CD4-positive, alpha-beta memory T cell (primary cell): ENCODE measurements around the gene INVS. TPM values are rescaled to one million over a fixed set of nuclear protein-coding genes. Genes with fewer than 3 reads are reported as not detected.

Experiments used
- CTCF ChIA-PET: fragments of 350-600 bp; sonication (Branson Sonifier 250); formaldehyde crosslinking; loops from one replicate; lab custom pipeline; 2021; ENCODE audit warnings: inconsistent platforms; ENCODE audit not compliant: partially characterized antibody; lab: Charles Lee
- POLR2A ChIA-PET: fragments of 350-600 bp; sonication (Branson Sonifier 250); formaldehyde crosslinking; loops from one replicate; lab custom pipeline; 2021; ENCODE audit not compliant: partially characterized antibody; lab: Charles Lee
- DNase-seq, 5 donors: peaks; one replicate each; pipeline versions ENCODE4 v3.0.0 to v3.0.0-alpha.2; 2020 to 2022; ENCODE audit warnings: mixed read lengths in 1 of 5
- H3K27ac ChIP-seq: one replicate; pipeline ENCODE4 v1.7.0; 2013; ENCODE audit warnings: low read depth, low read length
- H3K27me3 ChIP-seq: 2 replicates; pipeline ENCODE4 v1.7.0; 2013; ENCODE audit warnings: mild to moderate bottlenecking, low read length, moderate library complexity; ENCODE audit not compliant: insufficient read depth
- H3K36me3 ChIP-seq: 2 replicates; pipeline ENCODE4 v1.7.0; 2013; ENCODE audit warnings: mild to moderate bottlenecking, low read length, moderate library complexity; ENCODE audit not compliant: insufficient read depth
- H3K4me1 ChIP-seq: 2 replicates; pipeline ENCODE4 v1.7.0; 2013; ENCODE audit warnings: mild to moderate bottlenecking, low read length, moderate library complexity; ENCODE audit not compliant: insufficient read depth
- H3K4me3 ChIP-seq, 2 donors: one replicate each; pipeline ENCODE4 v1.7.0; 2013; ENCODE audit warnings: low read length in 2 of 2, mild to moderate bottlenecking in 1 of 2
- H3K9me3 ChIP-seq, 2 donors: one replicate each; pipeline ENCODE4 v1.7.0; 2013; ENCODE audit warnings: low read length in 2 of 2, control low read depth in 1 of 2; ENCODE audit not compliant: control insufficient read depth in 1 of 2
- H3K27ac Mint-ChIP-seq, 7 donors: one replicate each; pipeline ENCODE4 v1.8.0; 2020 to 2021; ENCODE audit warnings: mixed read lengths in 7 of 7, mild to moderate bottlenecking in 6 of 7, inconsistent platforms in 3 of 7, moderate library complexity in 3 of 7
- H3K27me3 Mint-ChIP-seq, 2 donors: one replicate each; pipeline ENCODE4 v1.8.0; 2020 to 2021; ENCODE audit warnings: mixed read lengths in 2 of 2
- H3K36me3 Mint-ChIP-seq, 2 donors: one replicate each; pipeline ENCODE4 v1.8.0; 2020 to 2021; ENCODE audit warnings: mixed read lengths in 2 of 2, inconsistent platforms in 1 of 2, mild to moderate bottlenecking in 1 of 2
- H3K4me1 Mint-ChIP-seq, 4 donors: one replicate each; pipeline ENCODE4 v1.8.0; 2020 to 2021; ENCODE audit warnings: mixed read lengths in 4 of 4, mild to moderate bottlenecking in 1 of 4
- H3K4me3 Mint-ChIP-seq, 8 donors: one replicate each; pipeline ENCODE4 v1.8.0; 2020 to 2021; ENCODE audit warnings: mixed read lengths in 8 of 8, mild to moderate bottlenecking in 7 of 8, moderate library complexity in 6 of 8, inconsistent platforms in 3 of 8
- H3K9me3 Mint-ChIP-seq, 8 donors: one replicate each; pipeline ENCODE4 v1.8.0; 2020 to 2021; ENCODE audit warnings: mixed read lengths in 8 of 8, mild to moderate bottlenecking in 5 of 8, inconsistent platforms in 3 of 8, moderate library complexity in 1 of 8
- intact Hi-C: fragments of 100-400 bp; cut with micrococcal nuclease; formaldehyde crosslinking; loops from one replicate; pipeline ENCODE4 v1.15.1; 2023
- polyA plus RNA-seq, 2 donors: library from polyadenylated mRNA; unstranded; fragments of 300-500 nt; fragmentation: Illumina TruSeq; gene quantifications; one replicate each; pipeline ENCODE4 v1.2.3, GENCODE V29; 2021
- total RNA-seq, 2 experiments: library from RNA; stranded (reverse); gene quantifications; one replicate each; pipeline ENCODE4 v1.2.3, GENCODE V29; 2021

INVS gene
- total and polyA plus RNA-seq, 4 experiments from 2014 or later, result 6.5 to 22.9 (median 13.3) TPM

DNA sequence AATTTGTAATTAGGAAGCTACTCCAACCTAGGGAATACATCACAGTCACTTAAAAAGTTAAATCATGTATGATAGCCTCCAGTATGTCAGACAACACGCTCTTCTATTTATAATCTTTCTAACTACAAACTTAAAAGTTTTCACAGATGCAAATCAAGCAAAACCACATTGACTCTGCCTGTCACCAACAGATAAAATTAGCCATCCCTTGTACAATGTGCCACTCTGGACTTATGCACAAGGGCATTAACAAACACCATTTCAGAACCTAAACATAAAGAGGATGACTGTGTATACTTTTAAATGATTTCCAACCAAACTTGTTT, 15.0 kb upstream of the INVS start:
- ChIA-PET CTCF (interaction anchor here (1.1 kb wide), 1 partner anchor 57 kb away, joined by 3 read pairs; no protein-coding TSS in a partner anchor), POLR2A (interaction anchor here (1.2 kb wide), 1 partner anchor 344 kb away, joined by 3 read pairs; no protein-coding TSS in a partner anchor)

DNA sequence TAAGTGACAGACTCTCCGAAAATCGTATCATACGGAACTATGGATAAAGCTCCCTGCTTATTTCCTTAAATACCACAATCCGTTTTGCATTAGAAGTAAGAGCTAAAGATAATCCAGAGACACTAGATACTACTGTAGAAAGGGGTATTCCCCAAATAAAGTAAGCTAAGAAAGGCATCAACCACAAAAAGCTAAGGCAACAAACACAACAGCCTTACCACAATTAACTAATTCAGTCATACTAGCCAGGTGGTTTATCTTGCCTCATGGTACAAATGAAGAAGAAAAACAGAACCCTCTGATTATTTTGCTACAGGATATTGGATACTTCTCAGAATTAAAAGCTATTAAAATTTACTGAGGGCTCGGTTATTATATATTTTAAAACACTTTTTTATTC, 14.3 kb upstream of the INVS start:
- H3K4me3 ChIP-seq, result no peak overlapping the region
- Mint-ChIP-seq H3K27ac (peak overlapping the region in 2 of 7 donors; percentile 20 to 45), H3K27me3 (no peaks in the 10 kb centered on the region), H3K36me3 (no peaks in the 10 kb centered on the region), H3K9me3 (no peaks in the 10 kb centered on the region), H3K4me3 (peak overlapping the region in 5 of 8 donors; percentile 14 to 62 (median 56)), H3K4me1 (peaks cover 61 to 75% (median 68%) of the 10 kb centered on the region in 4 donors)
- peak in 4 of 5 donors; percentile 24 to 57 (median 34) for DNase-seq
- ChIA-PET CTCF (interaction anchor here (1.1 kb wide), 1 partner anchor 57 kb away, joined by 3 read pairs; no protein-coding TSS in a partner anchor), POLR2A (interaction anchor here (0.9 to 1.2 kb wide), 3 partner anchors 9 to 343 kb away, joined by 3 read pairs; partner anchors contain the start of gene NR4A3)
- no peaks in the 10 kb centered on the region for H3K27me3 ChIP-seq
- no peak overlapping the region for H3K27ac ChIP-seq
- no peaks in the 10 kb centered on the region for H3K9me3 ChIP-seq
- peaks cover 76% of the 10 kb centered on the region for H3K4me1 ChIP-seq
- H3K36me3 ChIP-seq, result no peaks in the 10 kb centered on the region
- intact Hi-C loops, result no loop called here

More for the DNA sequence above, 15.0 kb upstream of the INVS start:
- peak overlapping the region in 5 of 7 donors; percentile 12 to 45 (median 21) for H3K27ac Mint-ChIP-seq
- H3K4me3 ChIP-seq, result no peak overlapping the region
- H3K4me3 Mint-ChIP-seq, result peak overlapping the region in 5 of 8 donors; percentile 13 to 77 (median 65)
- H3K9me3 Mint-ChIP-seq, result no peaks in the 10 kb centered on the region
- no peaks in the 10 kb centered on the region for H3K27me3 ChIP-seq
- DNase-seq, result no peak
- H3K9me3 ChIP-seq, result no peaks in the 10 kb centered on the region
- peaks cover 0 to 4% of the 10 kb centered on the region in 2 donors for H3K36me3 Mint-ChIP-seq
- no peak overlapping the region for H3K27ac ChIP-seq
- peaks cover 61 to 76% (median 68%) of the 10 kb centered on the region in 4 donors for H3K4me1 Mint-ChIP-seq
- no peaks in the 10 kb centered on the region for H3K36me3 ChIP-seq
- intact Hi-C loops, result no loop called here
- H3K27me3 Mint-ChIP-seq, result no peaks in the 10 kb centered on the region
- peaks cover 72% of the 10 kb centered on the region for H3K4me1 ChIP-seq

DNA sequence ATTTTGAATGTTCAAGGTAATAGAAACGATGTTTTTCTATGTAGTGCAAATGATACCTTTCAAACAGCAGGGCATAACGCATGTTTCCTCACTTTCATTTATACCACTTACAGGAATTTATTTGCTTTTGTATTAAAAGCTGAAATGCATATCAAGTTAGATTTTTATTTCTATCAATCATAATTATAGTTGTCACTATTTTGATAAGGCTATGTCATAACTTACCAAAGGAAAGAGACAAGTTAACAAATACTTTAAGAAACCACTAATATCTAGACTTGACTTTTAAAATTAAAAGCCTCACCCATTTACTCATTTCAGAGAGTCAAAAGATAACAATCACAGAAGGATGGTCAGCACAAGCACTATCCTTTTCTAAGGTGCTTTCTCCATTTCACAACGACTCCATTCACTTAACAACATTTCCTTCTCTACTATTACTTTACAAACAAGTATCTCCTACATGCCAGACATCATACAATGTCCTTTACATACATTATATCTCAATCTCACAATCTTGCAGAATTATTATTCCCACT, 12.9 kb upstream of the INVS start:
- Mint-ChIP-seq H3K36me3 (no peaks in the 10 kb centered on the region), H3K4me3 (peak overlapping the region in 5 of 8 donors; percentile 1 to 61 (median 27)), H3K27ac (peak overlapping the region in 1 of 7 donors; percentile 1), H3K27me3 (no peaks in the 10 kb centered on the region), H3K4me1 (peaks cover 57 to 76% (median 65%) of the 10 kb centered on the region in 4 donors), H3K9me3 (no peaks in the 10 kb centered on the region)
- no peak for DNase-seq
- Histone ChIP-seq H3K9me3 (no peaks in the 10 kb centered on the region), H3K36me3 (no peaks in the 10 kb centered on the region), H3K4me1 (peaks cover 76% of the 10 kb centered on the region), H3K27me3 (no peaks in the 10 kb centered on the region), H3K4me3 (no peak overlapping the region), H3K27ac (no peak overlapping the region)
- intact Hi-C loops, result no loop called here
- POLR2A ChIA-PET, result interaction anchor here (1.1 to 2.5 kb wide), 3 partner anchors 12 to 265 kb away, joined by 3 to 5 read pairs (median 4); partner anchors contain the start of gene NR4A3
- CTCF ChIA-PET, result interaction anchor here (1.1 kb wide), 1 partner anchor 511 kb away, joined by 4 read pairs; no protein-coding TSS in a partner anchor

DNA sequence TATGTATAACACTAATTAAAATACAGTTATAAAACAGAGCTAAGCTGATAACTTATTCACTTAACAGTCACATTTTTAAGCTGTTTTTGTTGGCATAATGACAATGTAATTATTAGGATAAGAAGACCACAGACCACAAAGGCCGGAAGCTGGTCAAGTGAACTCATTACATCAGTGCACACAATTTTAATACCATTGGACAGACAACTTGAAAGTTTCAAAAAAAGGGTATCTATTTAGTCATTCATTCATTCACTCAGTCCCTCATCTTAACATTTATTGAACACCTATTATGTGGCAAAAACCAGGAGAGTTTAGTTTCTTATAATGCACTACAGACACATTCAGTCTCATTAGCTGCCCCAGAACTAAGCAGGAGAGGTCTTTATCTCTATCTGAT, 11.8 kb upstream of the INVS start:
- H3K4me3 ChIP-seq, result no peak overlapping the region
- no peaks in the 10 kb centered on the region for H3K27me3 Mint-ChIP-seq
- POLR2A ChIA-PET, result interaction anchor here (0.8 to 2.5 kb wide), 4 partner anchors 11 to 266 kb away, joined by 3 to 5 read pairs (median 4); partner anchors contain the start of genes INVS and NR4A3
- H3K9me3 ChIP-seq, result no peaks in the 10 kb centered on the region
- CTCF ChIA-PET, result interaction anchor here (0.8 to 1.1 kb wide), 2 partner anchors 510 to 822 kb away, joined by 3 to 4 read pairs; no protein-coding TSS in a partner anchor
- peaks cover 72% of the 10 kb centered on the region for H3K4me1 ChIP-seq
- H3K27me3 ChIP-seq, result no peaks in the 10 kb centered on the region
- peaks cover 57 to 79% (median 69%) of the 10 kb centered on the region in 4 donors for H3K4me1 Mint-ChIP-seq
- H3K9me3 Mint-ChIP-seq, result no peaks in the 10 kb centered on the region
- no peaks in the 10 kb centered on the region for H3K36me3 Mint-ChIP-seq
- DNase-seq, result peak in 4 of 5 donors; percentile 16 to 44 (median 23)
- intact Hi-C loops, result no loop called here
- peak overlapping the region; percentile 18 for H3K27ac ChIP-seq
- H3K36me3 ChIP-seq, result no peaks in the 10 kb centered on the region
- peak overlapping the region in 6 of 7 donors; percentile 22 to 89 (median 79) for H3K27ac Mint-ChIP-seq
- H3K4me3 Mint-ChIP-seq, result peak overlapping the region; percentile 10 to 87 (median 70)

DNA sequence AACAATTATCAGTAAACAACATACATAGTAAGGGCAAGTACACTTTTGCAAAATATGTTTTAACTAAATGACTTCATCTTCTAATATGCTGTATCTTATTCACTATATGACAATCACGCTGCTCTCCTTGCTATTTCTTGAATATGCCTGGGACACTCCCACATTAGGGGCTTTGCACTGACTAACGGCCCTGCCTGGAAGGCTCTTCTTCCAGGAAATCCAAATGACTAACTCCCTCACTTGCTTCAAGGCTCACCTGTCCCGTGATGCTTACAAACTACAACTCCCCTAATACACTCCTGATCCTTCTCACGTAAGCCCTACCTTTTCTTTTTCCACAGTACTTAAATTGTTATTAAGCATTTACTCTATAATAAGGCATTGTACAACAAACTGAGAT, 10.8 kb upstream of the INVS start:
- Mint-ChIP-seq H3K27ac (peak overlapping the region; percentile 64 to 93 (median 87)), H3K27me3 (no peaks in the 10 kb centered on the region), H3K36me3 (no peaks in the 10 kb centered on the region), H3K9me3 (no peaks in the 10 kb centered on the region), H3K4me1 (peaks cover 58 to 80% (median 68%) of the 10 kb centered on the region in 4 donors), H3K4me3 (peak overlapping the region; percentile 33 to 87 (median 70))
- POLR2A ChIA-PET, result no interaction called here
- intact Hi-C loops, result no loop called here
- CTCF ChIA-PET, result no interaction called here
- no peak overlapping the region for H3K4me3 ChIP-seq
- no peaks in the 10 kb centered on the region for H3K9me3 ChIP-seq
- H3K27ac ChIP-seq, result peak overlapping the region; percentile 18
- no peak for DNase-seq
- H3K4me1 ChIP-seq, result peaks cover 74% of the 10 kb centered on the region
- no peaks in the 10 kb centered on the region for H3K27me3 ChIP-seq
- H3K36me3 ChIP-seq, result no peaks in the 10 kb centered on the region

DNA sequence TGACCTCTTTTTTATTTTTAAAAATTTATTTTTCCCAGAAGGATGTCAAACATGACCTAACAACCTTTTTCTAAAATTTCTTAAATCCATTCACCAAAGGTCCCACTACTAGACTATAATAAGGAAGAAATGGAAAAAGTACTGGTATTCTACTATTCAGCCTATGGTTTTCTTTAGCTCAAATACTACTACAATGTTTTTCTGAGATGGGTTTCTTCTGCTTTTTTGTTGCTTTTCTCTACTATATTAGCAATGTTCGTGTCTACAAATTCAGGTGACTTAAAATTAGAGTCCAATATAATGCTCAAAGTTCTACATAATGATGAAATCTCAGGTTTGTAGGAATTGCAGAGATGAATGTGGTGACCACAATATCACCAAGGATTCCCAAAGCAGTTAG, 8.2 kb upstream of the INVS start:
- Histone ChIP-seq H3K9me3 (no peaks in the 10 kb centered on the region), H3K4me1 (peaks cover 57% of the 10 kb centered on the region), H3K27ac (no peak overlapping the region), H3K36me3 (no peaks in the 10 kb centered on the region), H3K27me3 (no peaks in the 10 kb centered on the region), H3K4me3 (no peak overlapping the region)
- peaks cover 51 to 76% (median 63%) of the 10 kb centered on the region in 4 donors for H3K4me1 Mint-ChIP-seq
- DNase-seq, result no peak
- ChIA-PET CTCF (no interaction called here), POLR2A (no interaction called here)
- intact Hi-C loops, result loop anchor here (10.0 kb wide), 1 partner anchor 966 kb away; no protein-coding TSS in a partner anchor
- H3K27ac Mint-ChIP-seq, result peak overlapping the region in 1 of 7 donors; percentile 37
- no peaks in the 10 kb centered on the region for H3K9me3 Mint-ChIP-seq
- H3K36me3 Mint-ChIP-seq, result no peaks in the 10 kb centered on the region
- H3K27me3 Mint-ChIP-seq, result no peaks in the 10 kb centered on the region
- H3K4me3 Mint-ChIP-seq, result no peak overlapping the region

DNA sequence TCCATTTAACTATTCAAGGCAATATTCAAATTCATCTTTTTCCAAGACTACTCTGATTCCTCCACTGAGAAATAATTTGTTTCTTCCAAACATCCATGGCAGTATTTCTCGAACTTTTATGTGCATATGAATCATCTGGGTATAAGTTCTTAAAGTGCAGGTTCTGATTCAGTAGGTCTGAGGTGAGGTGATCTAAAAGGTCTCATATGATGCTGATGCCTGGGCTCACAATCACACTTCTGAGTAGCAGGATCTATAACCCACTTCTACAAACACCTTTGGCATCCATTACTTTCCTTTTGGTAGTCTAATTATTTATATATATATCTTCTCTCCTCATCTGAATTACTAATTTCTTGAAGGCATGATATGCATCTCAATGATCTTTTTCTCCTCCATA, 7.4 kb upstream of the INVS start:
- peaks cover 50% of the 10 kb centered on the region for H3K4me1 ChIP-seq
- H3K4me3 ChIP-seq, result no peak overlapping the region
- H3K27ac ChIP-seq, result no peak overlapping the region
- H3K4me3 Mint-ChIP-seq, result no peak overlapping the region
- intact Hi-C loops, result loop anchor here (10.0 kb wide), 1 partner anchor 967 kb away; no protein-coding TSS in a partner anchor
- no peaks in the 10 kb centered on the region for H3K27me3 ChIP-seq
- H3K27me3 Mint-ChIP-seq, result no peaks in the 10 kb centered on the region
- POLR2A ChIA-PET, result no interaction called here
- CTCF ChIA-PET, result no interaction called here
- H3K4me1 Mint-ChIP-seq, result peaks cover 52 to 76% (median 65%) of the 10 kb centered on the region in 4 donors
- H3K27ac Mint-ChIP-seq, result peak overlapping the region in 1 of 7 donors; percentile 55
- H3K36me3 ChIP-seq, result no peaks in the 10 kb centered on the region
- no peak for DNase-seq
- no peaks in the 10 kb centered on the region for H3K9me3 Mint-ChIP-seq
- H3K36me3 Mint-ChIP-seq, result no peaks in the 10 kb centered on the region
- no peaks in the 10 kb centered on the region for H3K9me3 ChIP-seq
